H1 (cell line): ENCODE results near the gene OMP. TPM values are rescaled to one million over a fixed set of nuclear protein-coding genes. Genes with fewer than 3 reads are reported as not detected.
A peak's percentile ranks its signal among the peaks of the same experiment; 100 is the strongest.

Experiments used
- CTCF ChIA-PET: fragments of 300-600 bp; sonication (Branson Sonifier 250); formaldehyde crosslinking; loops from one replicate; lab custom pipeline; 2021; ENCODE audit not compliant: partially characterized antibody; lab: Charles Lee
- POLR2A ChIA-PET: fragments of 300-600 bp; sonication (Branson Sonifier 250); formaldehyde crosslinking; loops from one replicate; lab custom pipeline; 2021; ENCODE audit warnings: inconsistent platforms; ENCODE audit not compliant: partially characterized antibody; lab: Charles Lee
- DNase-seq, 2 experiments: peaks; one replicate each; pipeline versions ENCODE4 v3.0.0 to v3.0.0-alpha.2; 2010 to 2022; ENCODE audit warnings: low spot score in 2 of 2, low read depth in 1 of 2, mixed read lengths in 1 of 2
- FAIRE-seq: peaks from 2 replicates; lab custom pipeline; 2011; peaks lifted over from hg19 to GRCh38; lab: Jason Lieb, UNC
- H2AFZ ChIP-seq: 2 replicates; pipeline ENCODE4 v1.8.1; 2012; ENCODE audit warnings: low read length, inconsistent platforms
- H2AK5ac ChIP-seq: 2 replicates; pipeline ENCODE4 v1.6.1; 2013; ENCODE audit warnings: low read depth, low read length
- H2BK120ac ChIP-seq: replicated peaks from 2 replicates; pipeline ENCODE3; 2013; ENCODE audit warnings: low read depth, low read length, inconsistent platforms
- H2BK12ac ChIP-seq: 2 replicates; pipeline ENCODE4 v1.6.1; 2013; ENCODE audit warnings: low read depth, low read length
- H2BK15ac ChIP-seq: 2 replicates; pipeline ENCODE4 v1.6.1; 2013; ENCODE audit warnings: low read length
- H2BK20ac ChIP-seq: 2 replicates; pipeline ENCODE4 v1.6.1; 2013; ENCODE audit warnings: low read length
- H2BK5ac ChIP-seq: 2 replicates; pipeline ENCODE4 v1.6.1; 2013; ENCODE audit warnings: low read depth, low read length
- H3K14ac ChIP-seq: 2 replicates; pipeline ENCODE4 v1.6.1; 2013; ENCODE audit warnings: inconsistent platforms; ENCODE audit not compliant: insufficient read length
- H3K18ac ChIP-seq: 2 replicates; pipeline ENCODE4 v1.6.1; 2013; ENCODE audit warnings: low read length; ENCODE audit errors: extremely low read depth
- H3K23ac ChIP-seq: 2 replicates; pipeline ENCODE4 v1.6.1; 2013; ENCODE audit warnings: inconsistent platforms; ENCODE audit not compliant: insufficient read length
- H3K23me2 ChIP-seq: 2 replicates; pipeline ENCODE4 v1.6.1; 2013; ENCODE audit warnings: low read depth, low read length
- H3K27ac ChIP-seq: 2 replicates; pipeline ENCODE4 v1.6.1; 2011; ENCODE audit warnings: low read depth, low read length, inconsistent platforms
- H3K27me3 ChIP-seq, 4 experiments: replicated peaks in 1 of 4; 1 replicate in 1 of 4; 2 replicates in 3 of 4; pipeline versions ENCODE4 v1.6.1 to v1.8.1; 2011 to 2013; ENCODE audit warnings: low read length in 3 of 4, mild to moderate bottlenecking in 3 of 4, inconsistent platforms in 2 of 4, mixed read lengths in 2 of 4, moderate library complexity in 1 of 4; ENCODE audit not compliant: control insufficient read depth in 3 of 4, insufficient read depth in 3 of 4; ENCODE audit errors: extremely low read depth in 1 of 4
- H3K36me3 ChIP-seq, 4 experiments: 2 replicates each; pipeline versions ENCODE4 v1.6.1 to v1.8.1; 2011 to 2013; ENCODE audit warnings: mild to moderate bottlenecking in 4 of 4, low read length in 3 of 4, moderate library complexity in 2 of 4, control low read depth in 1 of 4, inconsistent platforms in 1 of 4; ENCODE audit not compliant: insufficient read depth in 4 of 4, control insufficient read depth in 2 of 4
- H3K4ac ChIP-seq: replicated peaks from 2 replicates; pipeline ENCODE3; 2013; ENCODE audit warnings: low read length, low read depth, mixed read lengths, inconsistent platforms; ENCODE audit not compliant: insufficient read length
- H3K4me1 ChIP-seq, 4 experiments: replicated peaks in 1 of 4; 1 replicate in 1 of 4; 2 replicates in 3 of 4; pipeline versions ENCODE4 v1.6.1 to v1.8.1; 2011 to 2013; ENCODE audit warnings: low read length in 3 of 4, inconsistent platforms in 2 of 4, mixed read lengths in 1 of 4; ENCODE audit not compliant: insufficient read depth in 4 of 4, control insufficient read depth in 3 of 4
- H3K4me2 ChIP-seq, 2 experiments: 2 replicates each; pipeline versions ENCODE4 v1.6.1 to v1.8.1; 2011 to 2013; ENCODE audit warnings: low read depth in 2 of 2, low read length in 2 of 2, control low read depth in 1 of 2, inconsistent platforms in 1 of 2, mild to moderate bottlenecking in 1 of 2; ENCODE audit not compliant: insufficient read depth in 1 of 2
- H3K4me3 ChIP-seq, 4 experiments: fragments of 200-600, 300-600 bp in 1 of 4; sonication (generic), shearing (Covaris generic), sonication (Bioruptor Twin) in 1 of 4; 2 replicates each; pipeline versions ENCODE4 v1.5.1 to v1.8.1; 2011 to 2016; ENCODE audit warnings: low read length in 4 of 4, low read depth in 3 of 4, control low read depth in 2 of 4, inconsistent platforms in 2 of 4, mild to moderate bottlenecking in 2 of 4, mixed read lengths in 1 of 4, moderate library complexity in 1 of 4; ENCODE audit not compliant: insufficient read depth in 2 of 4; ENCODE audit errors: extremely low read depth in 1 of 4
- H3K56ac ChIP-seq: replicated peaks from 2 replicates; pipeline ENCODE3; 2013; ENCODE audit warnings: low read depth, mild to moderate bottlenecking, mixed read lengths, low read length, inconsistent platforms; ENCODE audit not compliant: insufficient read length
- H3K79me1 ChIP-seq: 2 replicates; pipeline ENCODE4 v1.6.1; 2013; ENCODE audit warnings: low read depth, low read length, control low read depth
- H3K79me2 ChIP-seq, 2 experiments: 2 replicates each; pipeline versions ENCODE4 v1.6.1 to v1.8.1; 2012 to 2013; ENCODE audit warnings: low read length in 2 of 2, mild to moderate bottlenecking in 2 of 2, inconsistent platforms in 1 of 2; ENCODE audit not compliant: insufficient read depth in 2 of 2, control insufficient read depth in 1 of 2
- H3K9ac ChIP-seq, 4 experiments: replicated peaks in 1 of 4; 1 replicate in 1 of 4; 2 replicates in 3 of 4; pipeline versions ENCODE4 v1.6.1 to v1.8.1; 2011 to 2013; ENCODE audit warnings: low read depth in 3 of 4, low read length in 3 of 4, control low read depth in 2 of 4, mild to moderate bottlenecking in 2 of 4, moderate library complexity in 2 of 4, inconsistent platforms in 1 of 4; ENCODE audit errors: extremely low read depth in 1 of 4
- H3K9me3 ChIP-seq, 2 experiments: 2 replicates each; pipeline versions ENCODE4 v1.6.1 to v1.8.1; 2012 to 2013; ENCODE audit warnings: mild to moderate bottlenecking in 2 of 2, moderate library complexity in 2 of 2, control low read depth in 1 of 2, inconsistent platforms in 1 of 2, low read depth in 1 of 2, low read length in 1 of 2, mixed read lengths in 1 of 2; ENCODE audit not compliant: insufficient read depth in 2 of 2
- H4K20me1 ChIP-seq, 2 experiments: replicated peaks in 1 of 2; 2 replicates each; pipeline versions ENCODE3 to v1.8.1; 2011 to 2013; ENCODE audit warnings: inconsistent platforms in 2 of 2, low read length in 2 of 2, mild to moderate bottlenecking in 1 of 2; ENCODE audit not compliant: insufficient read depth in 2 of 2, control insufficient read depth in 1 of 2
- H4K5ac ChIP-seq: 2 replicates; pipeline ENCODE4 v1.6.1; 2013; ENCODE audit warnings: low read length, low read depth, mixed read lengths, inconsistent platforms; ENCODE audit not compliant: insufficient read length
- H4K8ac ChIP-seq: 2 replicates; pipeline ENCODE4 v1.8.0; 2013; ENCODE audit warnings: mild to moderate bottlenecking, moderate library complexity, low read length, inconsistent platforms; ENCODE audit not compliant: insufficient read depth; ENCODE audit errors: extremely low read depth
- H4K91ac ChIP-seq: replicated peaks from 2 replicates; pipeline ENCODE3; 2013; ENCODE audit warnings: low read length, mixed read lengths, inconsistent platforms; ENCODE audit not compliant: insufficient read length
- BRCA1 ChIP-seq: IDR thresholded peaks from 2 replicates; pipeline ENCODE4 v1.6.1; 2012; ENCODE audit warnings: low read depth, low read length, improper control_type of control experiment
- CBX5 ChIP-seq: fragments of 300-800, 300-1000 bp; sonication (generic); IDR thresholded peaks from 2 replicates; pipeline ENCODE4 v1.7.1; 2016; ENCODE audit warnings: antibody characterized with exemption, low read length, low read depth
- CREB1 ChIP-seq: IDR thresholded peaks from 2 replicates; pipeline ENCODE4 v1.6.1; 2012; ENCODE audit warnings: inconsistent platforms
- CTBP2 ChIP-seq: IDR thresholded peaks from 2 replicates; pipeline ENCODE4 v1.7.0; 2011; ENCODE audit warnings: borderline replicate concordance, mild to moderate bottlenecking, moderate library complexity, mixed read lengths, low read length; ENCODE audit not compliant: insufficient read depth, insufficient read length
- HDAC2 ChIP-seq, 2 experiments: fragments of 300-600 bp in 1 of 2; sonication (generic) in 1 of 2; IDR thresholded peaks; 2 replicates each; pipeline ENCODE4 v1.6.1; 2011 to 2012; ENCODE audit warnings: low read depth in 2 of 2, low read length in 2 of 2, mild to moderate bottlenecking in 2 of 2, moderate library complexity in 2 of 2, borderline replicate concordance in 1 of 2, inconsistent platforms in 1 of 2
- PHF8 ChIP-seq: fragments of 200-600 bp; sonication (generic); conservative IDR thresholded peaks from 2 replicates; pipeline ENCODE4 v1.7.1; 2012; ENCODE audit warnings: low read depth, mild to moderate bottlenecking, inconsistent platforms, low read length, moderate library complexity
- POLR2A ChIP-seq, 2 experiments: IDR thresholded peaks; 1 replicate in 1 of 2; 2 replicates in 1 of 2; pipeline ENCODE4 v1.6.1; 2011; ENCODE audit warnings: low read depth in 2 of 2, low read length in 2 of 2, mild to moderate bottlenecking in 2 of 2; ENCODE audit errors: control extremely low read depth in 1 of 2
- POU5F1 ChIP-seq: IDR thresholded peaks from 2 replicates; pipeline ENCODE4 v1.6.1; 2011; ENCODE audit warnings: low read depth, mild to moderate bottlenecking, low read length, moderate library complexity
- SUZ12 ChIP-seq: fragments of 200-600 bp; sonication (generic); IDR thresholded peaks from 2 replicates; pipeline ENCODE4 v1.6.1; 2012; ENCODE audit warnings: mild to moderate bottlenecking, inconsistent platforms, low read length, moderate library complexity, mixed read lengths
- YY1 ChIP-seq: IDR thresholded peaks from 2 replicates; pipeline ENCODE4 v1.6.1; 2011; ENCODE audit warnings: low read depth, mild to moderate bottlenecking, low read length
- WGBS, 2 experiments: shearing (Covaris generic) in 1 of 2; methylation state at CpG; one replicate each; pipeline versions ENCODE4 v1.1.6 to v1.1.7; 2013 to 2015; ENCODE audit warnings: low lambda C conversion rate in 2 of 2, mixed read lengths in 2 of 2, inconsistent platforms in 1 of 2, low coverage in 1 of 2, missing lambda C conversion rate in 1 of 2; ENCODE audit not compliant: insufficient replicate concordance in 2 of 2, insufficient coverage in 1 of 2, insufficient read length in 1 of 2; ENCODE audit errors: extremely low coverage in 1 of 2, missing lambda C conversion rate in 1 of 2; 5-methylcytosine and 5-hydroxymethylcytosine counted together
- polyA plus RNA-seq, 7 experiments: library from polyadenylated mRNA; depleted of rRNA in 3 of 7; stranded (reverse) in 5 of 7; unstranded in 2 of 7; fragments of >200 nt in 5 of 7; fragments of 200-250 nt in 2 of 7; gene quantifications; 1 replicate in 5 of 7; 2 replicates in 1 of 7; 4 replicates in 1 of 7; pipeline versions ENCODE4 v1.2.1 to v1.2.3, GENCODE V29; 2011 to 2013; ENCODE audit warnings: missing spikeins in 2 of 7, mixed read lengths in 2 of 7
- total RNA-seq: library from RNA; stranded (reverse); fragmentation: NEBNext Ultra II Directional; extraction: Animal tissue kit (Norgen Biotek cat#: 25700); gene quantifications from 2 replicates; pipeline ENCODE4 v1.2.1, GENCODE V29; 2021

Gene OMP
- total and polyA plus RNA-seq, 2 of the 8 experiments (the other 6 are each of a cell fraction or from before 2014, with no cell fraction given) = not detected

- Histone ChIP-seq H4K5ac (no peak overlapping the region), H3K36me3 (no peaks in the 10 kb centered on the region), H3K23ac (no peak overlapping the region), H3K56ac (no peak overlapping the region), H3K27me3 (peaks cover 0 to 2% (median 0%) of the 10 kb centered on the region in 4 experiments; a peak in 2 of 7 replicates), H3K4me1 (peaks cover 0 to 11% (median 5%) of the 10 kb centered on the region in 4 experiments; a peak in 6 of 7 replicates), H3K27ac (no peak overlapping the region), H3K4me3 (no peak overlapping the region), H2BK15ac (peak overlapping the region; percentile 81; the same call in 1 of the 2 replicates), H3K9ac (no peak overlapping the region), H3K14ac (no peak overlapping the region), H2AK5ac (0 out of 2 replicates have a peak overlapping the region, but pooled peaks have one; percentile 65), H2BK5ac (no peak overlapping the region), H2BK20ac (no peak overlapping the region), H4K8ac (no peak overlapping the region; the same call in 1 of the 2 replicates), H3K9me3 (no peaks in the 10 kb centered on the region), H3K23me2 (peaks cover 7% of the 10 kb centered on the region; the same call in 1 of the 2 replicates), H4K20me1 (no peaks in the 10 kb centered on the region), H3K18ac (no peak overlapping the region; the same call in 1 of the 2 replicates), H2BK120ac (no peak overlapping the region), H3K4ac (no peak overlapping the region), H3K79me1 (no peaks in the 10 kb centered on the region), H3K4me2 (no peak overlapping the region; a peak in 1 of 4 replicates), H2AFZ (no peak overlapping the region), H3K79me2 (no peaks in the 10 kb centered on the region), H4K91ac (peak overlapping the region; percentile 78), H2BK12ac (peak overlapping the region; percentile 63; the same call in 1 of the 2 replicates)
- WGBS, 2 experiments = 85% methylated on average over 10 of the region's 10 CpGs; no CpG with 5 or more reads in 1 of the 2 experiments
- POLR2A ChIA-PET = interaction anchor here (1.5 to 2.6 kb wide), 3 partner anchors 10 to 35 kb away, joined by 3 to 14 read pairs (median 6); no protein-coding TSS in a partner anchor
- CTCF ChIA-PET = interaction anchor here (0.7 to 16.2 kb wide), 13 partner anchors 16 to 49 kb away, joined by 3 to 104 read pairs (median 3); partner anchors contain the start of gene MYO7A
- FAIRE-seq = no peak
- DNase-seq = no peak
- TF ChIP-seq BRCA1 (no peak), PHF8 (no peak), HDAC2 (IDR thresholded peaks at IDR 0.05; ENCODE audit: borderline replicate concordance in 1 of 2, low read depth in 2 of 2, low read length in 2 of 2) (no peak), YY1 (no peak), CBX5 (no peak), CREB1 (no peak), SUZ12 (no peak), POU5F1 (no peak), CTBP2 (no peak), POLR2A (IDR thresholded peaks at IDR 0.05; ENCODE audit: control extremely low read depth in 1 of 2, low read depth in 2 of 2, low read length in 2 of 2) (no peak)
Observed at GRCh38 chr11:77146261-77147035, 43.8 kb downstream of the OMP start.
